PC-3 (cell line): Measurements from ENCODE around the gene EGFL7.

Experiments used
- EZH2 ChIP-seq: fragments of 300-600 bp; sonication (generic); IDR thresholded peaks from one replicate; pipeline ENCODE4 v1.6.1; 2017; ENCODE audit warnings: antibody characterized with exemption, mild to moderate bottlenecking, low read length; ENCODE audit not compliant: unreplicated experiment
- EZH2phosphoT487 ChIP-seq: fragments of 300-600 bp; sonication (generic); IDR thresholded peaks from 2 replicates; pipeline ENCODE4 v1.6.1; 2018; ENCODE audit warnings: mild to moderate bottlenecking, antibody characterized with exemption, low read length, borderline replicate concordance
- TF ChIP-seq, protein P1 (sequence below): fragments of 300-600 bp; sonication (generic); conservative IDR thresholded peaks from 2 replicates; pipeline ENCODE4 v1.5.1; 2017; ENCODE audit warnings: antibody characterized with exemption, low read depth, mild to moderate bottlenecking, low read length

DNA sequence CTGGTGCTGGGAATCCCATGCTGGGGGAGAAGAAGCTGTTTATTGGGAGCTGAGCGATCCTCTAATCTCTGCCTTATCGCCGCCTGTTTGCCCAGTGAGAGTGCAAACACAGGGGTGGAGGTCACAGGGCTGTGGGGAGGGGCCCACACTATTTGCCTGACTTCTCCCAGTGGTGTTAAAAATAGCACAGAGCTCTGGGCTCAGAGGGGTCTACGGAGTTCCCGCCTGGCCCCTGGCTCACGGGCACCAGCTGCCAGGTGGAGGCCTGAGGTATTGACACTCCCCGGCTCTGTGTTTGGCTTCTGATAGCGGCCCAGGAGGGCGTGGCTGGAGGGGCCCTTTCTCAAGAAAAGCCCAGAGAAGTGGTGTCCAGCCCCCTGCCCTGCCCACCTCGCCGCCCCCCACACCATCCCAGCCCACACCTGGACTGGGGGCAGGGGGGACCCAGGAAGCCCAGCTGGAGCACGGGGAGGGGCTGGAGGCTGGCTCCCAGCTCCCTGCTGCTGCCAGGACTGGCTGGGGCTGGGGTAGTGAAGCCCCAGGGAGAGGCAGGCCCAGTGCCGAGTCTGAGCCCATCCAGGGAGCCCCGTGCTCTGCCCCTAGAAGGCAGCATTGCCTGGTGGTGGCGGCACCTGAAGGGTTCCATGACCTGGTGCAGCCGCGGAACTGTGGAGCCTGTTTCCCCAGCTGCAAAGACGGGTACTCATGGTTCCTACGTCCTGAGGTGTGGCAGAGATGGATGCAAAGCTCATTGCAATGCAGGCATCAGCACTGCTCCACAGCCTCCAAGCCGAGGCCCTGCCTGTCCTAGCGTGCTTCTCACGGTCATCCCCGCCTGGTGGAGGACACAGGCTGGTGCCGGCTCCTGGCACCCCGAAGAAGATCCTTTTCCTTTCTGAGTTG, 35.7 kb upstream of the EGFL7 start:
- TF ChIP-seq, protein P1, sequence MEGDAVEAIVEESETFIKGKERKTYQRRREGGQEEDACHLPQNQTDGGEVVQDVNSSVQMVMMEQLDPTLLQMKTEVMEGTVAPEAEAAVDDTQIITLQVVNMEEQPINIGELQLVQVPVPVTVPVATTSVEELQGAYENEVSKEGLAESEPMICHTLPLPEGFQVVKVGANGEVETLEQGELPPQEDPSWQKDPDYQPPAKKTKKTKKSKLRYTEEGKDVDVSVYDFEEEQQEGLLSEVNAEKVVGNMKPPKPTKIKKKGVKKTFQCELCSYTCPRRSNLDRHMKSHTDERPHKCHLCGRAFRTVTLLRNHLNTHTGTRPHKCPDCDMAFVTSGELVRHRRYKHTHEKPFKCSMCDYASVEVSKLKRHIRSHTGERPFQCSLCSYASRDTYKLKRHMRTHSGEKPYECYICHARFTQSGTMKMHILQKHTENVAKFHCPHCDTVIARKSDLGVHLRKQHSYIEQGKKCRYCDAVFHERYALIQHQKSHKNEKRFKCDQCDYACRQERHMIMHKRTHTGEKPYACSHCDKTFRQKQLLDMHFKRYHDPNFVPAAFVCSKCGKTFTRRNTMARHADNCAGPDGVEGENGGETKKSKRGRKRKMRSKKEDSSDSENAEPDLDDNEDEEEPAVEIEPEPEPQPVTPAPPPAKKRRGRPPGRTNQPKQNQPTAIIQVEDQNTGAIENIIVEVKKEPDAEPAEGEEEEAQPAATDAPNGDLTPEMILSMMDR = no peak
- TF ChIP-seq EZH2 (no peak), EZH2phosphoT487 (no peak)
